ENCODE data around the gene COX7A1. TPM values are rescaled to one million over a fixed set of nuclear protein-coding genes. Genes with fewer than 3 reads are reported as not detected.
"Not testable (repeated sequence)": the region's sequence is repeated elsewhere in the genome, so short reads cannot be mapped to it uniquely, and the experiment has no call there.

The COX7A1 gene
- total RNA-seq, 1 experiment from 2014 or later = not detected

DNA sequence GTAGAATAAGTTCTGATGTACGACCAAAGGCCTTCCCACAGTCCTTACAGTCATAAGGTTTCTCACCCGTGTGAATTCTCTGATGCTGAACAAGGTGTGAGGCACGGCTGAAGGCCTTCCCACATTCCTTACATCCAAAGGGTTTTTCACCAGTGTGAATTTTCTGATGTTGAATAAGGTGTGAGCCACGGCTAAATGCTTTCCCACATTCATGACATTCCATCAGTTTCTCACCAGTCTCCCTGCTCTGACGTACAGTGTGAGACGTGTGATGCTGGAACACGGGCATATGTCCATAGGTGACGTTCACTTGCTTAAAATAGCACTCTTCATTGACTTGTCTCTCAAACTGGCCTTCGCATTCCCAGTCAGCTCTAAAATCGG lies 31.0 kb upstream of the COX7A1 start:
- POLR2A ChIA-PET = no interaction called here
- DNase-seq (ENCODE audit: unreplicated experiment) = no peak
- CTCF ChIA-PET = interaction anchor here (2.1 kb wide), 1 partner anchor 14 kb away, joined by 5 read pairs; no protein-coding TSS in a partner anchor
- H3K4me3 Mint-ChIP-seq (ENCODE audit: unreplicated experiment) = no peak overlapping the region
- no peak overlapping the region for H3K27ac Mint-ChIP-seq (ENCODE audit: low read depth, unreplicated experiment)
- peaks cover 6% of the 10 kb centered on the region for H3K4me1 Mint-ChIP-seq (ENCODE audit: insufficient read depth, unreplicated experiment)
- no peaks in the 10 kb centered on the region for H3K27me3 Mint-ChIP-seq (ENCODE audit: insufficient read depth, unreplicated experiment)
- H3K36me3 Mint-ChIP-seq (ENCODE audit: insufficient read depth, unreplicated experiment) = peaks cover 7% of the 10 kb centered on the region
- TF ChIP-seq, protein P1, sequence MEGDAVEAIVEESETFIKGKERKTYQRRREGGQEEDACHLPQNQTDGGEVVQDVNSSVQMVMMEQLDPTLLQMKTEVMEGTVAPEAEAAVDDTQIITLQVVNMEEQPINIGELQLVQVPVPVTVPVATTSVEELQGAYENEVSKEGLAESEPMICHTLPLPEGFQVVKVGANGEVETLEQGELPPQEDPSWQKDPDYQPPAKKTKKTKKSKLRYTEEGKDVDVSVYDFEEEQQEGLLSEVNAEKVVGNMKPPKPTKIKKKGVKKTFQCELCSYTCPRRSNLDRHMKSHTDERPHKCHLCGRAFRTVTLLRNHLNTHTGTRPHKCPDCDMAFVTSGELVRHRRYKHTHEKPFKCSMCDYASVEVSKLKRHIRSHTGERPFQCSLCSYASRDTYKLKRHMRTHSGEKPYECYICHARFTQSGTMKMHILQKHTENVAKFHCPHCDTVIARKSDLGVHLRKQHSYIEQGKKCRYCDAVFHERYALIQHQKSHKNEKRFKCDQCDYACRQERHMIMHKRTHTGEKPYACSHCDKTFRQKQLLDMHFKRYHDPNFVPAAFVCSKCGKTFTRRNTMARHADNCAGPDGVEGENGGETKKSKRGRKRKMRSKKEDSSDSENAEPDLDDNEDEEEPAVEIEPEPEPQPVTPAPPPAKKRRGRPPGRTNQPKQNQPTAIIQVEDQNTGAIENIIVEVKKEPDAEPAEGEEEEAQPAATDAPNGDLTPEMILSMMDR (IDR thresholded peaks at IDR 0.05; ENCODE audit: unreplicated experiment) = no peak
- H3K9me3 Mint-ChIP-seq (ENCODE audit: unreplicated experiment) = no peaks in the 10 kb centered on the region
- intact Hi-C loops (cut with micrococcal nuclease) = no loop called here
- no TSS peak for BruUV-seq (replicated peaks)

DNA sequence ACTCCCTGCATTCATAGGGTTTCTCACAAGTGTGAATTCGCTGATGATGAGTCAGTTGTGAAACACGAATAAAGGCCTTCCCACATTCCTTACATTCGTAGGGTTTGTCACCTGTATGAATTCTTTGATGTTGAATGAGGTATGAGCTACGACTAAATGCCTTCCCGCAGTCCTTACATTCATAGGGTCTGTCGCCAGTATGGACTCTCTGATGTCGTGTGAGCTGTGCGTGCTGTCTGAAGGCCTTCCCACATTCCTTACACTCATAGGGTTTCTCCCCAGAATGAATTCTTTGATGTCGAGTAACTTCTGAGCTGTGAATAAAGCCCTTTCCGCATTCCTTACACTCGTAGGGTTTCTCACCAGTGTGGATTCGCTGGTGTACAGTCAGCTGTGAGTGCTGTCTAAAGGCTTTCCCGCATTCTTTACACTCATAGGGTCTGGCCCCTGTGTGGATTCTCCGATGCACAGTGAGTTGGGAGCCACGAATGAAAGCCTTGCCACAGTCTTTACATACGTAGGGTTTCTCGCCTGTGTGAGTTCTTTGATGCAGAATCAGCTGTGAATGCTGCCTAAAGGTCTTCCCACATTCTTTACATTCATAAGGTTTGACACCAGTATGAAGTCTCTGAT lies 30.5 kb upstream of the COX7A1 start:
- POLR2A ChIA-PET = interaction anchor here (1.3 kb wide), 1 partner anchor 33 kb away, joined by 3 read pairs; no protein-coding TSS in a partner anchor
- Mint-ChIP-seq H3K27ac (ENCODE audit: low read depth, unreplicated experiment) (no peak overlapping the region), H3K4me1 (ENCODE audit: insufficient read depth, unreplicated experiment) (peaks cover 6% of the 10 kb centered on the region), H3K4me3 (ENCODE audit: unreplicated experiment) (no peak overlapping the region), H3K27me3 (ENCODE audit: insufficient read depth, unreplicated experiment) (no peaks in the 10 kb centered on the region), H3K9me3 (ENCODE audit: unreplicated experiment) (no peaks in the 10 kb centered on the region), H3K36me3 (ENCODE audit: insufficient read depth, unreplicated experiment) (peaks cover 7% of the 10 kb centered on the region)
- intact Hi-C loops (cut with micrococcal nuclease) = no loop called here
- DNase-seq (ENCODE audit: unreplicated experiment) = no peak
- CTCF ChIA-PET = interaction anchor here (2.1 kb wide), 1 partner anchor 13 kb away, joined by 5 read pairs; no protein-coding TSS in a partner anchor
- TF ChIP-seq, protein P1 (IDR thresholded peaks at IDR 0.05; ENCODE audit: unreplicated experiment) = no peak
- no TSS peak for BruUV-seq (replicated peaks)

DNA sequence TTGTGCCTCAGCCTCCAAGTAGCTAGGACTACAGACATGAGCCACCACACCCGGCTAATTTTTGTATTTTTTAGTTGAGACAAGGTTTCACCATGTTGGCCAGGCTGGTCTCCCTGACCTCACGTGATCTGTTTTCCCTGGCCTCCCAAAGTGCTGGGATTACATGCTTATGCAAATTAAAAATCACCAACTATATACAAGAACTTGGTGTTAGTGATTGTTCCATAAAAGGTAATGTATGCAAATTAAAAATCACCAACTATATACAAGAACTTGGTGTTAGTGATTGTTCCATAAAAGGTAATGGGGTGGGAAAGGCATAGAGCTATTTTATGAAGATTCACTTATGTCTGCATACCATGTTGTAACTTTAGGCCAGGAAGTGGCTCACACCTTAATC lies 26.8 kb upstream of the COX7A1 start:
- H3K9me3 Mint-ChIP-seq (ENCODE audit: unreplicated experiment); H3K4me1 Mint-ChIP-seq (ENCODE audit: insufficient read depth, unreplicated experiment); H3K4me3 Mint-ChIP-seq (ENCODE audit: unreplicated experiment); intact Hi-C loops (cut with micrococcal nuclease); POLR2A ChIA-PET; BruUV-seq (replicated peaks); H3K36me3 Mint-ChIP-seq (ENCODE audit: insufficient read depth, unreplicated experiment); H3K27ac Mint-ChIP-seq (ENCODE audit: low read depth, unreplicated experiment); H3K27me3 Mint-ChIP-seq (ENCODE audit: insufficient read depth, unreplicated experiment); DNase-seq (ENCODE audit: unreplicated experiment): not testable (repeated sequence)
- CTCF ChIA-PET = interaction anchor here (0.5 to 2.3 kb wide), 5 partner anchors 29 to 1619 kb away, joined by 3 to 8 read pairs (median 3); no protein-coding TSS in a partner anchor

GRCh38 chr19:36173846-36174245 lies 21.6 kb upstream of the COX7A1 start:
- H3K27ac Mint-ChIP-seq (ENCODE audit: low read depth, unreplicated experiment) = not testable (repeated sequence)

DNA sequence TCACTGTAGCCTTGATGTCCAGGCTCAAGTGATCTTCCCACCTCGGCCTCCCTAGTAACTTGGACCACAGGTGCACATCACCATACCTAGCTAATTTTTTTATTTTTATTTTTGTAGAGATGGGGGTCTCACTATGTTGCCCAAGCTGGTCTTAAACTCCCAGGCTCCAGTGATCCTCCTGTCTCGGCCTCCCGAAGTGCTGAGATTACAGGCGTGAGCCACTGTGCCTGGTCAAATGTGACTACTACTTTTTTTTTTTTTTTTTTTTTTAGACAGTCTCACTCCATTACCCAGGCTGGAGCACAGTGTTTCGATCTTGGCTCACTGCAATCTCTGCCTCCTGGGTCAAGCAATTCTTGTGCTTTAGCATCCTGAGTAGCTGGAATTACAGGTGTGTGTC lies 20.6 kb upstream of the COX7A1 start:
- BruUV-seq (replicated peaks) = no TSS peak
- POLR2A ChIA-PET = interaction anchor here (1.7 to 6.3 kb wide), 2 partner anchors 33 to 46 kb away, joined by 6 to 43 read pairs; partner anchors contain the start of gene CAPNS1
- H3K4me3 Mint-ChIP-seq (ENCODE audit: unreplicated experiment) = no peak overlapping the region
- no peaks in the 10 kb centered on the region for H3K9me3 Mint-ChIP-seq (ENCODE audit: unreplicated experiment)
- no peaks in the 10 kb centered on the region for H3K36me3 Mint-ChIP-seq (ENCODE audit: insufficient read depth, unreplicated experiment)
- H3K27me3 Mint-ChIP-seq (ENCODE audit: insufficient read depth, unreplicated experiment) = no peaks in the 10 kb centered on the region
- intact Hi-C loops (cut with micrococcal nuclease) = no loop called here
- TF ChIP-seq, protein P1 (IDR thresholded peaks at IDR 0.05; ENCODE audit: unreplicated experiment) = no peak
- no peaks in the 10 kb centered on the region for H3K4me1 Mint-ChIP-seq (ENCODE audit: insufficient read depth, unreplicated experiment)
- DNase-seq (ENCODE audit: unreplicated experiment) = no peak
- CTCF ChIA-PET = interaction anchor here (1.6 to 9.9 kb wide), 2 partner anchors 44 to 112 kb away, joined by 5 to 150 read pairs; no protein-coding TSS in a partner anchor
- no peak overlapping the region for H3K27ac Mint-ChIP-seq (ENCODE audit: low read depth, unreplicated experiment)

More at GRCh38 chr19:36173846-36174245, 21.6 kb upstream of the COX7A1 start:
- H3K9me3 Mint-ChIP-seq (ENCODE audit: unreplicated experiment); BruUV-seq (replicated peaks); intact Hi-C loops (cut with micrococcal nuclease); H3K4me1 Mint-ChIP-seq (ENCODE audit: insufficient read depth, unreplicated experiment); DNase-seq (ENCODE audit: unreplicated experiment); H3K27me3 Mint-ChIP-seq (ENCODE audit: insufficient read depth, unreplicated experiment); H3K4me3 Mint-ChIP-seq (ENCODE audit: unreplicated experiment); H3K36me3 Mint-ChIP-seq (ENCODE audit: insufficient read depth, unreplicated experiment): not testable (repeated sequence)
- ChIA-PET CTCF (interaction anchor here (0.9 to 9.9 kb wide), 5 partner anchors 9 to 113 kb away, joined by 3 to 150 read pairs (median 3); partner anchors contain the start of gene CAPNS1), POLR2A (interaction anchor here (1.7 to 6.3 kb wide), 2 partner anchors 34 to 47 kb away, joined by 6 to 43 read pairs; partner anchors contain the start of gene CAPNS1)
